NT2/D1 (cell line): ENCODE results near the gene MARVELD3.

Source experiments
- DNase-seq: peaks from one replicate; pipeline ENCODE4 v3.0.0-alpha.2; 2011; ENCODE audit warnings: low read depth, low spot score
- H3K27me3 ChIP-seq: 2 replicates; pipeline ENCODE4 v1.6.0; 2011; ENCODE audit warnings: mild to moderate bottlenecking; ENCODE audit not compliant: insufficient read length, insufficient read depth
- H3K36me3 ChIP-seq: 2 replicates; pipeline ENCODE4 v1.6.1; 2011; ENCODE audit warnings: mild to moderate bottlenecking, low read length, mixed read lengths; ENCODE audit not compliant: insufficient read depth, insufficient read length
- H3K4me1 ChIP-seq: 2 replicates; pipeline ENCODE4 v1.5.1; 2011; ENCODE audit not compliant: insufficient read depth, insufficient read length
- H3K4me3 ChIP-seq: 2 replicates; pipeline ENCODE4 v1.5.1; 2011; ENCODE audit warnings: low read depth; ENCODE audit not compliant: insufficient read length
- H3K9ac ChIP-seq: 2 replicates; pipeline ENCODE4 v1.6.0; 2011; ENCODE audit warnings: low read depth; ENCODE audit not compliant: insufficient read length
- H3K9me3 ChIP-seq: 2 replicates; pipeline ENCODE4 v1.5.1; 2011; ENCODE audit warnings: mild to moderate bottlenecking, low read length; ENCODE audit not compliant: insufficient read depth
- SUZ12 ChIP-seq: IDR thresholded peaks from 2 replicates; pipeline ENCODE4 v1.6.1; 2011; ENCODE audit not compliant: insufficient read length, insufficient read depth; ENCODE audit errors: extremely low read depth
- YY1 ChIP-seq: IDR thresholded peaks from 2 replicates; pipeline ENCODE4 v1.6.1; 2011; ENCODE audit not compliant: insufficient read length, insufficient read depth
- ZNF274 ChIP-seq: IDR thresholded peaks from 2 replicates; pipeline ENCODE4 v1.6.1; 2011; ENCODE audit warnings: mild to moderate bottlenecking, low read depth, low read length

MARVELD3 gene

GRCh38 chr16:71635632-71636031 is 9.6 kb downstream of the MARVELD3 start:
- Histone ChIP-seq H3K4me1 (peaks cover 8% of the 10 kb centered on the region), H3K9me3 (no peaks in the 10 kb centered on the region), H3K27me3 (no peaks in the 10 kb centered on the region), H3K4me3 (no peak overlapping the region), H3K36me3 (peaks cover 4% of the 10 kb centered on the region), H3K9ac (no peak overlapping the region)
- TF ChIP-seq SUZ12 (no peak), YY1 (no peak)
- no peak for DNase-seq

- H3K4me1 ChIP-seq: peaks cover 8% of the 10 kb centered on the region
- H3K9me3 ChIP-seq: no peaks in the 10 kb centered on the region
- peaks cover 5% of the 10 kb centered on the region for H3K36me3 ChIP-seq
- TF ChIP-seq SUZ12 (no peak), YY1 (no peak), ZNF274 (no peak)
- H3K4me3 ChIP-seq: no peak overlapping the region
- peak; percentile 88 for DNase-seq
- no peaks in the 10 kb centered on the region for H3K27me3 ChIP-seq
- H3K9ac ChIP-seq: no peak overlapping the region
These were observed 11.4 kb downstream of the MARVELD3 start for GRCh38 chr16:71637398-71637797.

- H3K4me3 ChIP-seq: no peak overlapping the region
- peaks cover 51% of the 10 kb centered on the region for H3K36me3 ChIP-seq
- peaks cover 1% of the 10 kb centered on the region for H3K4me1 ChIP-seq
- DNase-seq: no peak
- H3K9me3 ChIP-seq: no peaks in the 10 kb centered on the region
- TF ChIP-seq SUZ12 (no peak), YY1 (no peak), ZNF274 (no peak)
- H3K9ac ChIP-seq: no peak overlapping the region
- H3K27me3 ChIP-seq: no peaks in the 10 kb centered on the region
These were observed 19.5 kb downstream of the MARVELD3 start for GRCh38 chr16:71645450-71645849.

GRCh38 chr16:71647391-71647790 is 21.4 kb downstream of the MARVELD3 start:
- no peaks in the 10 kb centered on the region for H3K9me3 ChIP-seq
- TF ChIP-seq YY1: no peak
- no peak for TF ChIP-seq ZNF274
- TF ChIP-seq SUZ12: no peak
- no peaks in the 10 kb centered on the region for H3K27me3 ChIP-seq
- no peak overlapping the region for H3K4me3 ChIP-seq
- no peak for DNase-seq
- peaks cover 66% of the 10 kb centered on the region for H3K36me3 ChIP-seq
- H3K9ac ChIP-seq: no peak overlapping the region
- no peaks in the 10 kb centered on the region for H3K4me1 ChIP-seq

GRCh38 chr16:71648162-71648561 is 22.2 kb downstream of the MARVELD3 start:
- no peak for TF ChIP-seq ZNF274
- TF ChIP-seq YY1: no peak
- no peak for TF ChIP-seq SUZ12
- no peaks in the 10 kb centered on the region for H3K27me3 ChIP-seq
- H3K36me3 ChIP-seq: peaks cover 73% of the 10 kb centered on the region
- H3K4me3 ChIP-seq: no peak overlapping the region
- no peak overlapping the region for H3K9ac ChIP-seq
- no peaks in the 10 kb centered on the region for H3K9me3 ChIP-seq
- peaks cover 3% of the 10 kb centered on the region for H3K4me1 ChIP-seq
- DNase-seq: no peak

- Histone ChIP-seq H3K9ac (no peak overlapping the region), H3K36me3 (peaks cover 75% of the 10 kb centered on the region), H3K9me3 (no peaks in the 10 kb centered on the region), H3K4me1 (peaks cover 3% of the 10 kb centered on the region), H3K27me3 (no peaks in the 10 kb centered on the region), H3K4me3 (no peak overlapping the region)
- no peak for DNase-seq
- TF ChIP-seq ZNF274 (no peak), YY1 (no peak), SUZ12 (no peak)
These were observed 22.9 kb downstream of the MARVELD3 start for GRCh38 chr16:71648921-71649320.

- Histone ChIP-seq H3K4me1 (peaks cover 3% of the 10 kb centered on the region), H3K4me3 (no peak overlapping the region), H3K9ac (no peak overlapping the region), H3K9me3 (no peaks in the 10 kb centered on the region), H3K27me3 (no peaks in the 10 kb centered on the region), H3K36me3 (peaks cover 76% of the 10 kb centered on the region)
- DNase-seq: no peak
- TF ChIP-seq YY1 (no peak), SUZ12 (no peak), ZNF274 (no peak)
These were observed 23.7 kb downstream of the MARVELD3 start for GRCh38 chr16:71649704-71650103.

- no peaks in the 10 kb centered on the region for H3K4me1 ChIP-seq
- H3K9me3 ChIP-seq: no peaks in the 10 kb centered on the region
- peaks cover 76% of the 10 kb centered on the region for H3K36me3 ChIP-seq
- no peak overlapping the region for H3K4me3 ChIP-seq
- H3K27me3 ChIP-seq: no peaks in the 10 kb centered on the region
- no peak for TF ChIP-seq SUZ12
- no peak for TF ChIP-seq ZNF274
- no peak for TF ChIP-seq YY1
- H3K9ac ChIP-seq: no peak overlapping the region
- DNase-seq: no peak
These were observed 32.8 kb downstream of the MARVELD3 start for GRCh38 chr16:71658771-71659170.
